GM12873 (cell line): ENCODE data around the gene BPIFB3.

Experiments used
- CTCF ChIP-seq: IDR thresholded peaks from 2 replicates; pipeline ENCODE4 v1.5.1; 2012; ENCODE audit warnings: low read depth, mild to moderate bottlenecking, moderate library complexity, low read length, control low read depth; ENCODE audit not compliant: insufficient read depth; ENCODE audit errors: missing control alignments

The BPIFB3 gene

GRCh38 chr20:33028875-33029274 lies 24.8 kb upstream of the BPIFB3 start:
- no peak for TF ChIP-seq CTCF

GRCh38 chr20:33030076-33030475 lies 23.6 kb upstream of the BPIFB3 start:
- no peak for TF ChIP-seq CTCF

GRCh38 chr20:33030569-33030968 lies 23.1 kb upstream of the BPIFB3 start:
- no peak for TF ChIP-seq CTCF

- TF ChIP-seq CTCF: no peak
These were observed 22.2 kb upstream of the BPIFB3 start, which contains the start of gene BPIFB6 for GRCh38 chr20:33031531-33031930. TSS of gene BPIFB6 (plus strand) at chr20:33031648. CDS start at chr20:33031648, 0 bp downstream.

GRCh38 chr20:33032555-33032954 lies 21.1 kb upstream of the BPIFB3 start:
- no peak for TF ChIP-seq CTCF

GRCh38 chr20:33033381-33033780 lies 20.3 kb upstream of the BPIFB3 start:
- TF ChIP-seq CTCF: no peak

GRCh38 chr20:33034115-33034514 lies 19.6 kb upstream of the BPIFB3 start:
- TF ChIP-seq CTCF: no peak
